ENCODE data around the gene COX10. TPM values are rescaled to one million over a fixed set of nuclear protein-coding genes. Genes with fewer than 3 reads are reported as not detected.

The COX10 gene
- total RNA-seq, 4 donors from 2014 or later: 23.9 to 90.9 (median 64.4) TPM

GRCh38 chr17:14203388-14203787, 134.1 kb downstream of the COX10 start:
- TF ChIP-seq POLR2A (IDR thresholded peaks at IDR 0.05) (no peak), CTCF (IDR thresholded peaks at IDR 0.05) (peak in 3 of 6 experiments; percentile 10 to 42 (median 25))
- peaks cover 0 to 17% (median 0%) of the 10 kb centered on the region in 3 donors for H3K36me3 ChIP-seq
- H3K27me3 ChIP-seq: no peaks in the 10 kb centered on the region
- H3K9me3 ChIP-seq: no peaks in the 10 kb centered on the region
- peak overlapping the region in 1 of 4 donors; percentile 60 for H3K27ac ChIP-seq
- H3K4me1 ChIP-seq: peaks cover 0 to 37% (median 5%) of the 10 kb centered on the region in 4 donors
- no peak for DNase-seq
- no peak overlapping the region for H3K4me3 ChIP-seq

GRCh38 chr17:14204084-14204483, 134.8 kb downstream of the COX10 start:
- Histone ChIP-seq H3K4me1 (peaks cover 0 to 36% (median 5%) of the 10 kb centered on the region in 4 donors), H3K9me3 (no peaks in the 10 kb centered on the region), H3K36me3 (peaks cover 0 to 21% (median 0%) of the 10 kb centered on the region in 3 donors), H3K27me3 (no peaks in the 10 kb centered on the region), H3K4me3 (no peak overlapping the region), H3K27ac (no peak overlapping the region)
- DNase-seq: no peak
- TF ChIP-seq POLR2A (IDR thresholded peaks at IDR 0.05) (no peak), CTCF (IDR thresholded peaks at IDR 0.05) (no peak)

GRCh38 chr17:14204546-14204945, 135.2 kb downstream of the COX10 start:
- no peak for TF ChIP-seq CTCF (IDR thresholded peaks at IDR 0.05)
- no peak for TF ChIP-seq POLR2A (IDR thresholded peaks at IDR 0.05)
- no peak for DNase-seq
- no peak overlapping the region for H3K27ac ChIP-seq
- H3K27me3 ChIP-seq: no peaks in the 10 kb centered on the region
- H3K36me3 ChIP-seq: peaks cover 0 to 23% (median 0%) of the 10 kb centered on the region in 3 donors
- H3K4me3 ChIP-seq: no peak overlapping the region
- no peaks in the 10 kb centered on the region for H3K9me3 ChIP-seq
- H3K4me1 ChIP-seq: peaks cover 0 to 33% (median 5%) of the 10 kb centered on the region in 4 donors

- Histone ChIP-seq H3K9me3 (no peaks in the 10 kb centered on the region), H3K27me3 (no peaks in the 10 kb centered on the region), H3K27ac (no peak overlapping the region), H3K4me1 (peaks cover 0 to 24% (median 5%) of the 10 kb centered on the region in 4 donors), H3K4me3 (no peak overlapping the region), H3K36me3 (peaks cover 0 to 28% (median 0%) of the 10 kb centered on the region in 3 donors)
- TF ChIP-seq POLR2A (IDR thresholded peaks at IDR 0.05) (no peak), CTCF (IDR thresholded peaks at IDR 0.05) (no peak)
- no peak for DNase-seq
Measured at GRCh38 chr17:14205380-14205779, 136.1 kb downstream of the COX10 start.

- Histone ChIP-seq H3K4me3 (no peak overlapping the region), H3K27me3 (no peaks in the 10 kb centered on the region), H3K4me1 (peaks cover 0 to 18% (median 5%) of the 10 kb centered on the region in 4 donors), H3K9me3 (no peaks in the 10 kb centered on the region), H3K27ac (no peak overlapping the region), H3K36me3 (peaks cover 0 to 28% (median 0%) of the 10 kb centered on the region in 3 donors)
- DNase-seq: peak in 2 of 3 donors; percentile 85
- TF ChIP-seq POLR2A (IDR thresholded peaks at IDR 0.05) (no peak), CTCF (IDR thresholded peaks at IDR 0.05) (no peak)
Measured at GRCh38 chr17:14205992-14206461, 136.7 kb downstream of the COX10 start.
